Skeletal muscle tissue (tissue), 4 donors: ENCODE measurements around the gene KCNIP1. TPM values are rescaled to one million over a fixed set of nuclear protein-coding genes. Genes with fewer than 3 reads are reported as not detected.

Experiments
- H3K27ac ChIP-seq: one replicate; pipeline ENCODE4 v1.7.0; 2013; ENCODE audit warnings: mild to moderate bottlenecking, low read depth, low read length, inconsistent platforms
- H3K27me3 ChIP-seq, 3 donors: one replicate each; pipeline ENCODE4 v1.7.0; 2013; ENCODE audit warnings: low read length in 3 of 3; ENCODE audit not compliant: control insufficient read depth in 3 of 3, insufficient read depth in 3 of 3
- H3K36me3 ChIP-seq, 3 donors: one replicate each; pipeline ENCODE4 v1.7.0; 2013; ENCODE audit warnings: low read length in 3 of 3; ENCODE audit not compliant: control insufficient read depth in 3 of 3, insufficient read depth in 3 of 3
- H3K4me1 ChIP-seq, 3 donors: one replicate each; pipeline ENCODE4 v1.7.0; 2013; ENCODE audit warnings: low read length in 3 of 3, mild to moderate bottlenecking in 3 of 3; ENCODE audit not compliant: control insufficient read depth in 3 of 3, insufficient read depth in 3 of 3
- H3K4me3 ChIP-seq, 3 donors: one replicate each; pipeline ENCODE4 v1.7.0; 2013; ENCODE audit warnings: low read length in 3 of 3
- H3K9ac ChIP-seq, 3 donors: one replicate each; pipeline ENCODE4 v1.7.0; 2013; ENCODE audit warnings: low read length in 3 of 3, mild to moderate bottlenecking in 3 of 3, moderate library complexity in 2 of 3, low read depth in 1 of 3
- H3K9me3 ChIP-seq, 3 donors: one replicate each; pipeline ENCODE4 v1.7.0; 2013; ENCODE audit warnings: low read length in 3 of 3; ENCODE audit not compliant: control insufficient read depth in 3 of 3
- total RNA-seq: library from RNA; depleted of rRNA; stranded (reverse); fragments of >200 nt; gene quantifications from one replicate; pipeline ENCODE4 v1.2.3, GENCODE V29; 2014
- donor health status: Osteomylitis.

KCNIP1 gene
- total RNA-seq, 1 donor from 2014 or later: 4.2 TPM

GRCh38 chr5:170554521-170555267 is 50.9 kb downstream of the KCNIP1 start:
- no peak overlapping the region for H3K4me3 ChIP-seq
- H3K9me3 ChIP-seq: no peaks in the 10 kb centered on the region
- no peak overlapping the region for H3K27ac ChIP-seq
- H3K36me3 ChIP-seq: no peaks in the 10 kb centered on the region
- H3K27me3 ChIP-seq: peaks cover 14 to 15% (median 14%) of the 10 kb centered on the region in 3 donors
- no peak overlapping the region for H3K9ac ChIP-seq
- peaks cover 0 to 2% (median 0%) of the 10 kb centered on the region in 3 donors for H3K4me1 ChIP-seq

DNA sequence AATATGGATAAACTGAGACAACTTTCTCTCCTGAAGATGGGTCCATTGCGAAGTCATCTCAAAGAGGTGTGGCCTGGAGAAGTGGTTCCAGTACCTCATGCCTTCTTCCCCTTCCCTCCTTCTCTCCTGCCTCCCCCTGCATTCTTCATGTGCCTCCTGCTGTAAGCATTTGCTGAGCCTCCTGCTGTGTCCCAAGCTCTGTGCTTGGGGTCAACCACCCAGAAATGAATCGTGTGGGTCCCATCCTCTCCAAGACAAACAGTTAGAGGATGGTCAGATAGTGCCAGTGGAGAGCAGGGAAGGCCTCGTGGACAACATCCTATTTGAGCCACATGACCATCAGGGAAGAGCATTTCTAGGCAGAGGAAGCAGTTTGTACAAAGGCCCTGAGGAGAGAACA is 53.5 kb downstream of the KCNIP1 start:
- peaks cover 7 to 19% (median 19%) of the 10 kb centered on the region in 3 donors for H3K27me3 ChIP-seq
- H3K36me3 ChIP-seq: no peaks in the 10 kb centered on the region
- H3K27ac ChIP-seq: no peak overlapping the region
- H3K9me3 ChIP-seq: no peaks in the 10 kb centered on the region
- H3K4me1 ChIP-seq: peaks cover 0 to under 1% (median 0%) of the 10 kb centered on the region in 3 donors
- H3K9ac ChIP-seq: no peak overlapping the region
- no peak overlapping the region for H3K4me3 ChIP-seq

GRCh38 chr5:170559296-170559695 is 55.5 kb downstream of the KCNIP1 start:
- H3K9ac ChIP-seq: no peak overlapping the region
- no peaks in the 10 kb centered on the region for H3K9me3 ChIP-seq
- no peak overlapping the region for H3K4me3 ChIP-seq
- H3K27ac ChIP-seq: no peak overlapping the region
- peaks cover 0 to 21% (median 9%) of the 10 kb centered on the region in 3 donors for H3K27me3 ChIP-seq
- H3K4me1 ChIP-seq: no peaks in the 10 kb centered on the region
- no peaks in the 10 kb centered on the region for H3K36me3 ChIP-seq

- Histone ChIP-seq H3K9me3 (no peaks in the 10 kb centered on the region), H3K4me3 (no peak overlapping the region), H3K9ac (no peak overlapping the region), H3K27ac (no peak overlapping the region), H3K27me3 (peaks cover 0 to 14% (median 9%) of the 10 kb centered on the region in 3 donors), H3K4me1 (no peaks in the 10 kb centered on the region), H3K36me3 (no peaks in the 10 kb centered on the region)
These were observed 57.1 kb downstream of the KCNIP1 start for GRCh38 chr5:170560938-170561337.

- Histone ChIP-seq H3K9me3 (no peaks in the 10 kb centered on the region), H3K9ac (no peak overlapping the region), H3K27ac (no peak overlapping the region), H3K36me3 (no peaks in the 10 kb centered on the region), H3K4me3 (no peak overlapping the region), H3K4me1 (no peaks in the 10 kb centered on the region), H3K27me3 (peaks cover 0 to 14% (median 5%) of the 10 kb centered on the region in 3 donors)
These were observed 58.5 kb downstream of the KCNIP1 start for GRCh38 chr5:170562166-170562874.

DNA sequence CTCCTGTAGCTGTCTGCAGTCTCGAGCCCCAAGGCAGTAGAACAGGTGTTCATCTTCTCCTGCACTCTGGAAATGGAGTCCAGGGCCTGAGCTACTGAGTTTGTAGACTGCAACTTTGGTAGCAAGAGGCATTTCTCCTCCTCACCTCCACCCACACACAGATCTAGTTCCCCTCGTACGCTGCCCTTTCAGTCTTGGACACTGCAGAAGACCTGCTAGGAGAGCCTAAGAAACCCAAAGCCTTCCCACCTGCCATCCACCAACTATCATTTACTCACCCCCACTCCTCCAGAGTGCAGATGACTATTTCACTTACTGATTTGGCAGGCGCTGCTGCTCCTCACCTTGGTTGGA is 59.0 kb downstream of the KCNIP1 start:
- no peaks in the 10 kb centered on the region for H3K4me1 ChIP-seq
- H3K27me3 ChIP-seq: peaks cover 0 to 18% (median 7%) of the 10 kb centered on the region in 3 donors
- no peaks in the 10 kb centered on the region for H3K9me3 ChIP-seq
- no peak overlapping the region for H3K9ac ChIP-seq
- H3K27ac ChIP-seq: no peak overlapping the region
- no peak overlapping the region for H3K4me3 ChIP-seq
- H3K36me3 ChIP-seq: no peaks in the 10 kb centered on the region

DNA sequence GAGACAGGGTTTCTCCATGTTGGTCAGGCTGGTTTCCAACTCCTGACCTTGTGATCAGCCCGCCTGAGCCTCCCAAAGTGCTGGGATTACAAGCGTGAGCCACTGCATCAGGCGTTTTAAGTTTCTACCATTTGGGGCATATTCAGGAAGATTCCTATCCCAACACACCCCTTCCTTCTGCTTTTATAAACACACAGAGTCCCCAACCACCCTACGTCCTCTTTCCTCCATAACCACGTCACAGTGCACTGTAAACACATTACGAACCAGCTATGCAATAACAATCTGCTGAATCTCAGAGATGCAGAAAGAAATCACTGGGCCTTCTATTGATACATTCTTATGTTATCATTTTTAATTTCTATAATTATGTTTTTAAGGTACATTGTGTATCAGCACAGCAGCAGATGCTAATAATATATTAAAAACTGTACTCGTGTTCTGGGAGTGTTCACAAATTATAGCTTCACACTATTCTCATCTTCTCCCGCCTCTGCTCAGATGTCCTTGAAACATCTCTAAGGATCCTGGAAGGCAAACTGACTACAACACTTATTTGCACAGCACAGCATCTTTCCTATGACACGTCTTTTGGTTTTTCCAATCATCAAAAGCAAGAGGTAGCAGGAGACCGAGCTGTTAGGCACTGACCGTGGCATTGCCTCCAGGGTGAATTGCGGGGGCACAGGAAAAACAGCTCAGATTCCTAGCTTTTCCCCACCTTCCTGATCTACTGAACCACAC is 60.2 kb downstream of the KCNIP1 start:
- H3K9me3 ChIP-seq: no peaks in the 10 kb centered on the region
- H3K27me3 ChIP-seq: peaks cover 0 to 21% (median 12%) of the 10 kb centered on the region in 3 donors
- H3K4me1 ChIP-seq: no peaks in the 10 kb centered on the region
- no peak overlapping the region for H3K27ac ChIP-seq
- H3K36me3 ChIP-seq: no peaks in the 10 kb centered on the region
- H3K4me3 ChIP-seq: no peak overlapping the region
- H3K9ac ChIP-seq: no peak overlapping the region

- Histone ChIP-seq H3K27ac (no peak overlapping the region), H3K9me3 (no peaks in the 10 kb centered on the region)
These were observed 61.3 kb downstream of the KCNIP1 start for GRCh38 chr5:170565072-170565471.

DNA sequence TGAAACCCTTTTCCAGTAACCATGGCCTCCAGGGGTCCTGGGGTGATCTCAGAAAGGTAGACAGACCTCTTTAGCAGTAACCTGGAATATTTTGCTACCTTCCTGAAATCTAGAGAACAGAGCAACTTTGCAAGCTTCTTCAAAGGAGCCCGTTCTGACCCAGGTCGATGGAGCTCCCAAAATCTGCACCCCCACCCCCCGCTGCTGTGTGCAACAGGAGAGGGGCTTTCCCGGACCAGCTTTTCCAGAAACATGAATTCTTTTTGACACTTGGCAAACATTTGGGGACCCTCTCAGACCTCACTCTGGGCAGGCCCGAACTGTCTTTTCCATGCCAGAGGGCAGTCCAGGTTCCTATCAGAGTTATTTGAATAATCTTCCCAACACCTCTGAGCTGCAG is 65.3 kb downstream of the KCNIP1 start:
- Histone ChIP-seq H3K9me3 (no peaks in the 10 kb centered on the region), H3K36me3 (no peaks in the 10 kb centered on the region), H3K4me1 (no peaks in the 10 kb centered on the region), H3K4me3 (no peak overlapping the region), H3K27me3 (peaks cover 17 to 30% (median 20%) of the 10 kb centered on the region in 3 donors), H3K9ac (no peak overlapping the region), H3K27ac (no peak overlapping the region)

More at GRCh38 chr5:170565072-170565471, 61.3 kb downstream of the KCNIP1 start:
- no peak overlapping the region for H3K9ac ChIP-seq
- peaks cover 0 to 19% (median 17%) of the 10 kb centered on the region in 3 donors for H3K27me3 ChIP-seq
- H3K36me3 ChIP-seq: no peaks in the 10 kb centered on the region
- no peak overlapping the region for H3K4me3 ChIP-seq
- no peaks in the 10 kb centered on the region for H3K4me1 ChIP-seq
